Measurements from ENCODE around the gene RCL1.

Gene RCL1

DNA sequence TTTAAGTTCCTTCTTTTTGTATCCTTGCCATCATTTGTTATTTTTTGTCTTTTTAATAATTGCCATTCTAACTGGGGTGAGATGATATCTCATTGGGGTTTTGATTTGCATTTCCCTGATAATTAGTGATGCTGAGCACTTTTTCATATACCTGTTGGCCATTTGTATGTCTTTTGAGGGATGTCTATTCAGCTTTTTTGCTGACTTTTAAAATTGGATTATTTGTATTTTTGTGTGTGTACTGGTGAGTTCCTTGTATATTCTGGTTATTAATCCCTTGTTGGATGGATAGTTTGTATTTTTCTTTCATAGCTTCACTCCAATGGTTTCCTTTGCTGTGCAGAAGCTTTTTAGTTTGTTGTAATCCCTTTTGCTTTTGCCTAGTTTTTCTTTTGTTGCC lies 19.1 kb downstream of the RCL1 start:
- Mint-ChIP-seq H3K27me3 (ENCODE audit: low read depth) (no peaks in the 10 kb centered on the region), H3K27ac (no peak overlapping the region), H3K9me3 (peaks cover 41% of the 10 kb centered on the region), H3K36me3 (ENCODE audit: low read depth) (peaks cover 49% of the 10 kb centered on the region), H3K4me3 (no peak overlapping the region), H3K4me1 (no peaks in the 10 kb centered on the region)
- TF ChIP-seq, protein P1, sequence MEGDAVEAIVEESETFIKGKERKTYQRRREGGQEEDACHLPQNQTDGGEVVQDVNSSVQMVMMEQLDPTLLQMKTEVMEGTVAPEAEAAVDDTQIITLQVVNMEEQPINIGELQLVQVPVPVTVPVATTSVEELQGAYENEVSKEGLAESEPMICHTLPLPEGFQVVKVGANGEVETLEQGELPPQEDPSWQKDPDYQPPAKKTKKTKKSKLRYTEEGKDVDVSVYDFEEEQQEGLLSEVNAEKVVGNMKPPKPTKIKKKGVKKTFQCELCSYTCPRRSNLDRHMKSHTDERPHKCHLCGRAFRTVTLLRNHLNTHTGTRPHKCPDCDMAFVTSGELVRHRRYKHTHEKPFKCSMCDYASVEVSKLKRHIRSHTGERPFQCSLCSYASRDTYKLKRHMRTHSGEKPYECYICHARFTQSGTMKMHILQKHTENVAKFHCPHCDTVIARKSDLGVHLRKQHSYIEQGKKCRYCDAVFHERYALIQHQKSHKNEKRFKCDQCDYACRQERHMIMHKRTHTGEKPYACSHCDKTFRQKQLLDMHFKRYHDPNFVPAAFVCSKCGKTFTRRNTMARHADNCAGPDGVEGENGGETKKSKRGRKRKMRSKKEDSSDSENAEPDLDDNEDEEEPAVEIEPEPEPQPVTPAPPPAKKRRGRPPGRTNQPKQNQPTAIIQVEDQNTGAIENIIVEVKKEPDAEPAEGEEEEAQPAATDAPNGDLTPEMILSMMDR (IDR thresholded peaks at IDR 0.05; ENCODE audit: unreplicated experiment in 3 of 3) = no peak

DNA sequence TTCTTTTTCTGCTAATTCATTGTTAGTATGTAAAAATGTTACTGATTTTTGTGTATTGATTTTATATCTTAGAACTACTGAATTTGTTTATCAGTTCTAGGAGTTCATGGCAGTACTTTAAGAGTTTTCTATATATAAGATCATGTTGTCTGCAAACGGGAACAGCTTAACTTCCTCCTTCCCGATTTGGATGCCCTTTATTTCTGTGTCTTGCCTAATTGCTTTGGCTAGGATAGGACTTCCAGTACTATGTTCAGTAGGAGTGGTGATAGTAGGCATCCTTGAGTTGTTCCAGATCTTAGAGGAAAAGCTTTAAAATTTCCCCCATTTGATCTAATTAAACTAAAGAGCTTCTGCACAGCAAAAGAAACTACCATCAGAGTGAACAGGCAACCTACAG lies 20.1 kb downstream of the RCL1 start:
- no peak overlapping the region for H3K4me3 Mint-ChIP-seq
- TF ChIP-seq, protein P1 (IDR thresholded peaks at IDR 0.05; ENCODE audit: unreplicated experiment in 3 of 3) = no peak
- H3K36me3 Mint-ChIP-seq (ENCODE audit: low read depth) = peaks cover 42% of the 10 kb centered on the region
- no peaks in the 10 kb centered on the region for H3K27me3 Mint-ChIP-seq (ENCODE audit: low read depth)
- no peaks in the 10 kb centered on the region for H3K4me1 Mint-ChIP-seq
- no peak overlapping the region for H3K27ac Mint-ChIP-seq
- H3K9me3 Mint-ChIP-seq = peaks cover 34% of the 10 kb centered on the region

DNA sequence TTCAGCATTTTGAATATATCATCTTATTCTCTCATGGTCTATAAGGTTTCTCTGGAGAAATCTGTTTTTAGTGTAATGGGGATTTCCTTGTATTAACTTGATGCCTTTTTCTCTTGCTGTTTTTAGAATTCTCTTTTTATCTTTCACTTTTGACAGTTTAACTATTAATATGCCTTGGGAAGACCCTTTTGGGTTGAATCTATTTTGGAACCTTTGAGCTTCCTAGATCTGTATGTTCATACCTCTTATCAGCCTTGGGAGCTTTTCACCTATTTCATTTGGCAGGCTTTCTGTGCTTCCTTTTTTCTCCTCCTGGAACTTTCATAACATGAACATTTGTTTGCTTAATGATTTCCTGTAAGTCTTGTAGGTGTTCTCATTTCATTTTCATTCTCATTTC lies 22.2 kb downstream of the RCL1 start:
- Mint-ChIP-seq H3K9me3 (peaks cover 32% of the 10 kb centered on the region), H3K27me3 (ENCODE audit: low read depth) (no peaks in the 10 kb centered on the region), H3K36me3 (ENCODE audit: low read depth) (peaks cover 30% of the 10 kb centered on the region), H3K4me1 (no peaks in the 10 kb centered on the region), H3K4me3 (no peak overlapping the region), H3K27ac (no peak overlapping the region)
- TF ChIP-seq, protein P1 (IDR thresholded peaks at IDR 0.05; ENCODE audit: unreplicated experiment in 3 of 3) = no peak

DNA sequence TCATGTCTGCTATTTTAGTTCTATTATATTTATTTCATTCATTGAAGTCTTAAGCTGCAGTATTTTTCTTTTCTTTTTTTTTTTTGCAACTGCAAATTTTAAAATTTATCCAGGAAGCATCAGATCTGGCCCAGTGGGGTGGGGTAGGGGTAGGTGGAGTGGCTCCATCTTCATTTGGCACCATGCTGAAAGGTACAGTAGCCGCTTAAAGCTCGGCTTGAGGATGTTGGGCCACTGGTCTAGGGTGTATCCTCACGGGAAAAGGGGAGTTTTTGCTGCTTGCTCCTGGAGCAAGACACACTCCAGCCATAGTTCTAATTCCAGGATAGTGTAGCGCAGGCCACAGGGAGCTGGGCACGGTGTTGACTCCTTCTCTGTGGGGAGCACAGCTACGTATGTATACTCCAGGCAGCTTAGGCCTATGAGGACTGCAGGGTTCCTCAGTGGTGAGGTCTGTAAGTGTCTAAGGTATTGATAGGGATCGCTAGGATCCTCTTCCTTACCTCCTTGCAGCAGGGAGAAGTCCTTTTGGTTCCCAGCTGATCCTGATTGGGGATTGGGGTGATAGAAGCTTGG lies 22.7 kb downstream of the RCL1 start:
- Mint-ChIP-seq H3K4me3 (no peak overlapping the region), H3K27ac (no peak overlapping the region), H3K9me3 (peaks cover 27% of the 10 kb centered on the region), H3K36me3 (ENCODE audit: low read depth) (peaks cover 28% of the 10 kb centered on the region), H3K4me1 (no peaks in the 10 kb centered on the region), H3K27me3 (ENCODE audit: low read depth) (no peaks in the 10 kb centered on the region)
- TF ChIP-seq, protein P1 (IDR thresholded peaks at IDR 0.05; ENCODE audit: unreplicated experiment in 3 of 3) = no peak

DNA sequence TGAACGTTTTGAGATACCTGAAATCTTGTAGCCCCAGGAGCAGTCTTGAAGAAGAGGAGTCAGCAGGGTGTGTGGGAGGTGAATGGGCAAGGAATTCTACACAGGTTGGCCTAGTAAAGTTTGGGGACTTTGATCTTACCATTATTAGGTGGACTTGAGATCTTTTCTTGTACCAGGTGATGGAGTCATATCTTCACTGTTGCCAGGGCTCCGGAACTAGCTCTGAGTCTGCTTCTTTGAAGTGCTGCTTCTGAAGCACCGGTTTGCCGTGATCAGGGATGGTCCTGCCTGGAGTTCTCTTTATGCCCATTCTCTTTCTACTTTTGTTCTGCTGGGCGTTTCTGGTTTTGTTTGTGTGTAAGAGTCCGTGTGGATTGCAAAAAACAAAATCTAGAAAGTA lies 27.4 kb downstream of the RCL1 start:
- no peaks in the 10 kb centered on the region for H3K27me3 Mint-ChIP-seq (ENCODE audit: low read depth)
- H3K36me3 Mint-ChIP-seq (ENCODE audit: low read depth) = peaks cover 9% of the 10 kb centered on the region
- no peaks in the 10 kb centered on the region for H3K4me1 Mint-ChIP-seq
- no peak overlapping the region for H3K4me3 Mint-ChIP-seq
- peaks cover under 1% of the 10 kb centered on the region for H3K9me3 Mint-ChIP-seq
- TF ChIP-seq, protein P1 (IDR thresholded peaks at IDR 0.05; ENCODE audit: unreplicated experiment in 3 of 3) = no peak
- no peak overlapping the region for H3K27ac Mint-ChIP-seq

DNA sequence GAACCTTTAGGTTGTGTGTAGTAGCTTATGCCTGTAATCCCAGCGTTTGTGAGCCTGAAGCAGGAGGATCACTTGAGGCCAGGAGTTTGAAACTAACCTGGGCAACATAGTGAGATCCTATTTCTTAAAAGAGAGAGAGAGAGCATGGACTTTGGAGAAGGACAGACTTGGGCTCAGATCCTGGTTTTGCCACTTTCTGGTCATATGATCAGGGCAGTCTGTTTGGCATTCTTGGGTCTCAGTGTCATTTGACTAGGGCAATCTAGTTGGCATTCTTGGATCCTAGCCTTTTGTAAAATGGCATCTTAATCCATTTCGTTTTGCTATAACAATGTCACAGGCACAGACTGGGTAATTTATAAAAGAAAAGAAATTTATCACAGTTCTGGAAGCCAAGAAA lies 28.4 kb downstream of the RCL1 start:
- Mint-ChIP-seq H3K27me3 (ENCODE audit: low read depth) (no peaks in the 10 kb centered on the region), H3K27ac (peak overlapping the region in 1 of 3 experiments; percentile 17), H3K4me3 (no peak overlapping the region), H3K9me3 (no peaks in the 10 kb centered on the region), H3K4me1 (no peaks in the 10 kb centered on the region), H3K36me3 (ENCODE audit: low read depth) (peaks cover 7% of the 10 kb centered on the region)
- TF ChIP-seq, protein P1 (IDR thresholded peaks at IDR 0.05; ENCODE audit: unreplicated experiment in 3 of 3) = no peak
